Coronary artery (tissue), 2 donors: Measurements from ENCODE around the gene ACACB.

Experiments used
- DNase-seq: peaks from one replicate; pipeline ENCODE4 v3.0.0-alpha.2; 2017; ENCODE audit warnings: low spot score
- H3K27ac ChIP-seq, 2 donors: fragments of 200-600 bp; sonication (generic); one replicate each; pipeline ENCODE4 v1.5.1; 2016 to 2019
- H3K4me3 ChIP-seq: fragments of 200-600 bp; sonication (generic); 2 replicates; pipeline ENCODE4 v1.5.1; 2016; ENCODE audit warnings: mild to moderate bottlenecking, moderate library complexity
- CTCF ChIP-seq: fragments of 200-600 bp; sonication (generic); IDR thresholded peaks from one replicate; pipeline ENCODE4 v1.5.1; 2019; ENCODE audit warnings: antibody characterized with exemption

Gene ACACB

DNA sequence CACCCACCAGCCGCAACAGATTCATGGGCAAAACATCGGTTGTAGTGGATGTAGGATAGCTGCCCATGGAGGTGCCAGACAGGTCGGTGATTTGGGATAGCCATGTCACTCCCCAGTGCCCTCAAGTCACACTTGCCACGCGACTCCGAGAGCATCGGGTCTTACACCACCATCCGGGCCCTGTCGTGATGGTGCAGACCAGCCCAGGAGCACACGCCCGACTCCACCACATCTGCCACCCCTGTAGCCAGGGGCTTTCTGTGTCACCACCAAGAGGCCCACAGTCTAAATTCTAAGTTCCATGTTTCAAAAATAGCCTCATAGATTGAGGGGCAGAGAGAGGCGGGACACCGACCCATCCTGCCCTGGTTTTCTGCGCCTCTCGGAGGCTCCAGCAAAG lies 174.7 kb downstream of the ACACB start:
- TF ChIP-seq CTCF: no peak
- no peak for DNase-seq
- Histone ChIP-seq H3K4me3 (peak overlapping the region; percentile 65), H3K27ac (no peak overlapping the region)

GRCh38 chr12:109291521-109292341 lies 175.3 kb downstream of the ACACB start:
- H3K4me3 ChIP-seq: peak overlapping the region; percentile 65
- no peak for DNase-seq
- H3K27ac ChIP-seq: no peak overlapping the region
- TF ChIP-seq CTCF: no peak

DNA sequence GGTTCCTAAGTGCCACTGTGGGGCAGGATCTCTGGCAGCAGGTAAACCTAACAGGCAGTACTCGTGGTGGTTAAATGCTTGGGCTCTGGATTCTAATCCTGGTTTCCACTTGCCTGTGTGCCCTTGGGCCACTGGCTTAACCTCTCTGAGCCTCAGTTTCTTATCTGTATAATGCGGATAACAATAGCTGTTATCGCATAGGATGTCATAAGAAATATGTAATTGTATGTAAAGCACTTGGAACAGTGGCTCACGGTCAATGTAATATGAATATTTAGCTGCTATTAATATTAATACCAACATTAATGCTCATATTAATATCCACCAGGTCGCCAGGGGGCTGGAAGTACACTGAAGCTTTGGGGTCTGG lies 175.9 kb downstream of the ACACB start:
- no peak for DNase-seq
- peak overlapping the region; percentile 65 for H3K4me3 ChIP-seq
- no peak for TF ChIP-seq CTCF
- no peak overlapping the region for H3K27ac ChIP-seq

DNA sequence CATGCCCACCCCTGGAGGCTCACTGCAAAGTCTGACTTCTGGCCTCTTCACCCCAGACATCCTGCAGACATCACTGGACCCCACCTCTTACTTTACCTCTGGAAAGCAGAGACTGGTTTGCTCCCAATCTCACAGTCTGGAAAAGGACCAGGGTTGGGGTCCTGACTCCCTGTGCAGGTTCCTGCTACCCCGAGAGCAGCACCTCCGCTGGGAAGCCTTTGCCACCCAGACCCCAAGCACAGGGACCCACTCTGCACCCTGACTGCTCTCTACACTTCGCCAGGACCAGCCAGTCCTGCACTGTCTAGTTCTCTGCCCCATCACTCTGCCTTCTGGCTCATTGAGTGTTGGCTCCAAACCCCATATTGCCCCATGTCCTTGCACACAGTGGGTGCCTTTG lies 176.7 kb downstream of the ACACB start:
- DNase-seq: no peak
- TF ChIP-seq CTCF: no peak
- Histone ChIP-seq H3K4me3 (no peak overlapping the region), H3K27ac (no peak overlapping the region)

GRCh38 chr12:109294286-109294796 lies 178.0 kb downstream of the ACACB start:
- no peak overlapping the region for H3K27ac ChIP-seq
- no peak for DNase-seq
- no peak for TF ChIP-seq CTCF
- no peak overlapping the region for H3K4me3 ChIP-seq

DNA sequence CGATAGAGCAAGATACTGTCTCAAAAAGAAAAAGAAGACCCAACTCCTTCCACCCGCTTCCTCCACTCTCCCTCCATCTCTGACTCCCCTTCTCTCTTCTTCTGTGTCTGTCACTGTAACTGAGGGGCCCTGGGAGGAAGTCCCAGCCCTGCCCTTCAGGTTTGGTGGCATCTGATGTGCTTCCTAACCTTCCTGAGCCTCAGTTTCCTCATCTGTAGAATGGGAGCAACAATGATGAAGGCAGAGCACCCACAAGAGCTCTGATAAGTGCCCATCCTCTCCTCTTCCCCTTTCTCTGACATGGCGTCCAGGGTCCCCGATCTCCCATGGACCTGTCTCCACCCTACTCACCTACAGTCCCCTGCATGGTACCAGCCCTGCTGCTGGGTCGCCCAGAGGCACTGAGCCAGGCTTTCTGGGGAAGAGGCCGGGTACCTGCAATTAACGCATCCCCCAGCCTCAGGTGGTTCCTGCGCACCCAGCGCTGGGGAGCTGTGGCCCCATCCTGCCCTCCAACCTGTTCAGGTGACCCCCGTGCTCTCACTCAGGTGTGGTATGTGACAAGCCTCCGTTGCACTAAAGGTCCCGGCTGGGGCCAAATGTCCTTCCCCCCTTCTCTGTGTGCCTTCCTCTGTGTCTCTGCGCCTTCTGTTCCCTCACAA lies 179.5 kb downstream of the ACACB start:
- TF ChIP-seq CTCF: no peak
- no peak for DNase-seq
- Histone ChIP-seq H3K4me3 (no peak overlapping the region), H3K27ac (no peak overlapping the region)

GRCh38 chr12:109296431-109296830 lies 180.0 kb downstream of the ACACB start:
- TF ChIP-seq CTCF: no peak
- no peak overlapping the region for H3K27ac ChIP-seq
- DNase-seq: no peak
- H3K4me3 ChIP-seq: no peak overlapping the region
